HepG2 (cell line): Measurements from ENCODE around the gene CCL17. TPM values are rescaled to one million over a fixed set of nuclear protein-coding genes. Genes with fewer than 3 reads are reported as not detected.
A peak's percentile ranks its signal among the peaks of the same experiment; 100 is the strongest.

Source experiments
- ARNT ChIP-seq: fragments of 450-650 bp; IDR thresholded peaks from 2 replicates; pipeline ENCODE4 v1.6.1; 2017
- BHLHE40 ChIP-seq: IDR thresholded peaks from 2 replicates; pipeline ENCODE4 v1.6.1; 2011; ENCODE audit warnings: low read length, improper control_type of control experiment
- CHCHD3 ChIP-seq: sonication (generic); formaldehyde crosslinking; IDR thresholded peaks from 2 replicates; pipeline ENCODE4 v1.8.0; 2022; ENCODE audit warnings: mild to moderate bottlenecking, missing genetic modification reagents, moderate library complexity
- CSRNP2 ChIP-seq: sonication (generic); formaldehyde crosslinking; conservative IDR thresholded peaks from 2 replicates; pipeline ENCODE4 v1.8.0; 2022; ENCODE audit warnings: low read depth, missing genetic modification reagents
- DMAP1 ChIP-seq: IDR thresholded peaks from 2 replicates; pipeline ENCODE4 v1.6.1; 2016
- DNMT1 ChIP-seq: sonication (generic); formaldehyde crosslinking; IDR thresholded peaks from 2 replicates; pipeline ENCODE4 v1.5.1; 2020; ENCODE audit warnings: mild to moderate bottlenecking, missing genetic modification reagents
- FOXA1 ChIP-seq, 2 experiments: fragments of 450-650 bp in 1 of 2; sonication (generic) in 1 of 2; formaldehyde crosslinking in 1 of 2; IDR thresholded peaks; 2 replicates each; pipeline versions ENCODE4 v1.4.0 to v1.6.1; 2016 to 2020; ENCODE audit warnings: missing genetic modification reagents in 1 of 2
- HIVEP1 ChIP-seq: sonication (generic); formaldehyde crosslinking; IDR thresholded peaks from 2 replicates; pipeline ENCODE4 v1.4.0; 2020; ENCODE audit warnings: mild to moderate bottlenecking, missing genetic modification reagents
- HMG20A ChIP-seq: IDR thresholded peaks from 2 replicates; pipeline ENCODE4 v1.6.1; 2016; ENCODE audit warnings: borderline replicate concordance
- PRDM4 ChIP-seq: sonication (generic); formaldehyde crosslinking; IDR thresholded peaks from 2 replicates; pipeline ENCODE4 v1.9.0; 2021; ENCODE audit warnings: missing genetic modification reagents, borderline replicate concordance
- SAFB2 ChIP-seq: sonication (generic); formaldehyde crosslinking; IDR thresholded peaks from 2 replicates; pipeline ENCODE4 v1.5.1; 2020; ENCODE audit warnings: missing genetic modification reagents, low read depth, mild to moderate bottlenecking, borderline replicate concordance
- TMF1 ChIP-seq: sonication (generic); formaldehyde crosslinking; IDR thresholded peaks from 2 replicates; pipeline ENCODE4 v1.8.1; 2022; ENCODE audit warnings: low read depth, missing genetic modification reagents
- ZBTB43 ChIP-seq: sonication (generic); formaldehyde crosslinking; conservative IDR thresholded peaks from 2 replicates; pipeline ENCODE4 v1.4.0; 2020; ENCODE audit warnings: missing genetic modification reagents
- ZC3H4 ChIP-seq: sonication (generic); formaldehyde crosslinking; IDR thresholded peaks from 2 replicates; pipeline ENCODE4 v1.4.0; 2020; ENCODE audit warnings: missing genetic modification reagents, borderline replicate concordance
- ZFP41 ChIP-seq: sonication (generic); formaldehyde crosslinking; IDR thresholded peaks from 2 replicates; pipeline ENCODE4 v1.4.0; 2020; ENCODE audit warnings: mild to moderate bottlenecking, missing genetic modification reagents, borderline replicate concordance
- ZNF101 ChIP-seq: sonication (generic); formaldehyde crosslinking; IDR thresholded peaks from 2 replicates; pipeline ENCODE4 v1.4.0; 2020; ENCODE audit warnings: mild to moderate bottlenecking, low read depth, missing genetic modification reagents, borderline replicate concordance
- ZNF296 ChIP-seq: sonication (generic); formaldehyde crosslinking; conservative IDR thresholded peaks from 2 replicates; pipeline ENCODE4 v1.5.0; 2020; ENCODE audit warnings: mild to moderate bottlenecking, missing genetic modification reagents
- ZNF317 ChIP-seq: sonication (generic); formaldehyde crosslinking; IDR thresholded peaks from 2 replicates; pipeline ENCODE4 v1.5.0; 2020; ENCODE audit warnings: mild to moderate bottlenecking, missing genetic modification reagents
- ZNF44 ChIP-seq: sonication (generic); formaldehyde crosslinking; IDR thresholded peaks from 2 replicates; pipeline ENCODE4 v1.5.1; 2020; ENCODE audit warnings: mild to moderate bottlenecking, missing genetic modification reagents
- ZNF572 ChIP-seq: sonication (generic); formaldehyde crosslinking; IDR thresholded peaks from 2 replicates; pipeline ENCODE4 v1.5.1; 2020; ENCODE audit warnings: mild to moderate bottlenecking, missing genetic modification reagents
- ZNF660 ChIP-seq: sonication (generic); formaldehyde crosslinking; IDR thresholded peaks from 2 replicates; pipeline ENCODE4 v1.5.1; 2020; ENCODE audit warnings: mild to moderate bottlenecking, low read depth, missing genetic modification reagents, borderline replicate concordance
- ZNF790 ChIP-seq: sonication (generic); formaldehyde crosslinking; IDR thresholded peaks from 2 replicates; pipeline ENCODE4 v1.8.0; 2022; ENCODE audit warnings: missing genetic modification reagents, mild to moderate bottlenecking, borderline replicate concordance
- ZNF800 ChIP-seq: sonication (generic); formaldehyde crosslinking; IDR thresholded peaks from 2 replicates; pipeline ENCODE4 v1.4.0; 2020; ENCODE audit warnings: missing genetic modification reagents
- polyA plus RNA-seq, 8 experiments: library from polyadenylated mRNA; depleted of rRNA in 3 of 8; stranded (reverse) in 7 of 8; unstranded in 1 of 8; fragments of >200 nt; fragmentation: Illumina TruSeq in 4 of 8; extraction: Trizol in 4 of 8; gene quantifications; 2 replicates each; pipeline versions ENCODE4 v1.2.1 to v1.2.3, GENCODE V29; 2011 to 2016; ENCODE audit warnings: low read depth in 4 of 8, missing spikeins in 1 of 8, mixed read lengths in 1 of 8; ENCODE audit not compliant: insufficient read depth in 1 of 8
- total RNA-seq, 5 experiments: library from RNA; depleted of rRNA; stranded (reverse); fragments of >200 nt; fragmentation: Illumina TruSeq; extraction: Trizol; gene quantifications; 2 replicates each; pipeline ENCODE4 v1.2.3, GENCODE V29; 2016; ENCODE audit warnings: low read depth in 1 of 5

CCL17 gene
- total and polyA plus RNA-seq, 2 of the 13 experiments (the other 11 are each of a cell fraction or from before 2014, with no cell fraction given): not detected

GRCh38 chr16:57372372-57373116 is 32.0 kb upstream of the CCL17 start, which contains the start of gene CX3CL1 (continued):
- no peak for TF ChIP-seq PRDM4
- no peak; the same call in 1 of the 2 replicates for TF ChIP-seq SAFB2 (CRISPR knock-in tag)
- TF ChIP-seq ARNT: no peak
- no peak; the same call in none of the 2 replicates for TF ChIP-seq TMF1 (CRISPR knock-in tag)
- TF ChIP-seq ZNF317 (CRISPR knock-in tag): peak; percentile 66; the same call in 1 of the 2 replicates
- no peak for TF ChIP-seq ZNF296 (CRISPR knock-in tag)
- peak; percentile 93 for TF ChIP-seq HMG20A (CRISPR knock-in tag)
- peak; percentile 85 for TF ChIP-seq ZNF101 (CRISPR knock-in tag)
- TF ChIP-seq DNMT1: no peak
- 0 out of 2 replicates have a peak, but pooled peaks have one; percentile 55 for TF ChIP-seq CSRNP2 (CRISPR knock-in tag)
- TF ChIP-seq ZNF800 (CRISPR knock-in tag): no peak
- TF ChIP-seq ZNF660: no peak; the same call in 1 of the 2 replicates
- no peak for TF ChIP-seq CHCHD3 (CRISPR knock-in tag)
- TF ChIP-seq FOXA1 (IDR thresholded peaks at IDR 0.05): no peak
- peak; percentile 84 for TF ChIP-seq FOXA1 (CRISPR knock-in tag; IDR thresholded peaks at IDR 0.05)
- TF ChIP-seq ZC3H4 (CRISPR knock-in tag): no peak
- TF ChIP-seq ZNF44 (CRISPR knock-in tag): no peak; the same call in 1 of the 2 replicates
- peak; percentile 7; the same call in 1 of the 2 replicates for TF ChIP-seq BHLHE40
- TF ChIP-seq ZBTB43 (CRISPR knock-in tag): peak; percentile 88
- TF ChIP-seq ZNF572 (CRISPR knock-in tag): peak; percentile 60
- peak; percentile 13; the same call in 1 of the 2 replicates for TF ChIP-seq ZNF790 (CRISPR knock-in tag)
- peak; percentile 86 for TF ChIP-seq HIVEP1 (CRISPR knock-in tag)
- TF ChIP-seq DMAP1: no peak; the same call in 1 of the 2 replicates
- no peak; the same call in 1 of the 2 replicates for TF ChIP-seq ZFP41
